CD4-positive, alpha-beta memory T cell (primary cell): ENCODE data around the gene VSIG8. TPM values are rescaled to one million over a fixed set of nuclear protein-coding genes. Genes with fewer than 3 reads are reported as not detected.
A peak's percentile ranks its signal among the peaks of the same experiment; 100 is the strongest.
"Not testable (repeated sequence)": the region's sequence is repeated elsewhere in the genome, so short reads cannot be mapped to it uniquely, and the experiment has no call there.

Experiments used
- CTCF ChIA-PET: fragments of 350-600 bp; sonication (Branson Sonifier 250); formaldehyde crosslinking; loops from one replicate; lab custom pipeline; 2021; ENCODE audit warnings: inconsistent platforms; ENCODE audit not compliant: partially characterized antibody; lab: Charles Lee
- POLR2A ChIA-PET: fragments of 350-600 bp; sonication (Branson Sonifier 250); formaldehyde crosslinking; loops from one replicate; lab custom pipeline; 2021; ENCODE audit not compliant: partially characterized antibody; lab: Charles Lee
- DNase-seq, 5 donors: peaks; one replicate each; pipeline versions ENCODE4 v3.0.0 to v3.0.0-alpha.2; 2020 to 2022; ENCODE audit warnings: mixed read lengths in 1 of 5
- H3K27ac ChIP-seq: one replicate; pipeline ENCODE4 v1.7.0; 2013; ENCODE audit warnings: low read depth, low read length
- H3K27me3 ChIP-seq: 2 replicates; pipeline ENCODE4 v1.7.0; 2013; ENCODE audit warnings: mild to moderate bottlenecking, low read length, moderate library complexity; ENCODE audit not compliant: insufficient read depth
- H3K36me3 ChIP-seq: 2 replicates; pipeline ENCODE4 v1.7.0; 2013; ENCODE audit warnings: mild to moderate bottlenecking, low read length, moderate library complexity; ENCODE audit not compliant: insufficient read depth
- H3K4me1 ChIP-seq: 2 replicates; pipeline ENCODE4 v1.7.0; 2013; ENCODE audit warnings: mild to moderate bottlenecking, low read length, moderate library complexity; ENCODE audit not compliant: insufficient read depth
- H3K4me3 ChIP-seq, 2 donors: one replicate each; pipeline ENCODE4 v1.7.0; 2013; ENCODE audit warnings: low read length in 2 of 2, mild to moderate bottlenecking in 1 of 2
- H3K9me3 ChIP-seq, 2 donors: one replicate each; pipeline ENCODE4 v1.7.0; 2013; ENCODE audit warnings: low read length in 2 of 2, control low read depth in 1 of 2; ENCODE audit not compliant: control insufficient read depth in 1 of 2
- H3K27ac Mint-ChIP-seq, 7 donors: one replicate each; pipeline ENCODE4 v1.8.0; 2020 to 2021; ENCODE audit warnings: mixed read lengths in 7 of 7, mild to moderate bottlenecking in 6 of 7, inconsistent platforms in 3 of 7, moderate library complexity in 3 of 7
- H3K27me3 Mint-ChIP-seq, 2 donors: one replicate each; pipeline ENCODE4 v1.8.0; 2020 to 2021; ENCODE audit warnings: mixed read lengths in 2 of 2
- H3K36me3 Mint-ChIP-seq, 2 donors: one replicate each; pipeline ENCODE4 v1.8.0; 2020 to 2021; ENCODE audit warnings: mixed read lengths in 2 of 2, inconsistent platforms in 1 of 2, mild to moderate bottlenecking in 1 of 2
- H3K4me1 Mint-ChIP-seq, 4 donors: one replicate each; pipeline ENCODE4 v1.8.0; 2020 to 2021; ENCODE audit warnings: mixed read lengths in 4 of 4, mild to moderate bottlenecking in 1 of 4
- H3K4me3 Mint-ChIP-seq, 8 donors: one replicate each; pipeline ENCODE4 v1.8.0; 2020 to 2021; ENCODE audit warnings: mixed read lengths in 8 of 8, mild to moderate bottlenecking in 7 of 8, moderate library complexity in 6 of 8, inconsistent platforms in 3 of 8
- H3K9me3 Mint-ChIP-seq, 8 donors: one replicate each; pipeline ENCODE4 v1.8.0; 2020 to 2021; ENCODE audit warnings: mixed read lengths in 8 of 8, mild to moderate bottlenecking in 5 of 8, inconsistent platforms in 3 of 8, moderate library complexity in 1 of 8
- intact Hi-C: fragments of 100-400 bp; cut with micrococcal nuclease; formaldehyde crosslinking; loops from one replicate; pipeline ENCODE4 v1.15.1; 2023
- polyA plus RNA-seq, 2 donors: library from polyadenylated mRNA; unstranded; fragments of 300-500 nt; fragmentation: Illumina TruSeq; gene quantifications; one replicate each; pipeline ENCODE4 v1.2.3, GENCODE V29; 2021
- total RNA-seq, 2 experiments: library from RNA; stranded (reverse); gene quantifications; one replicate each; pipeline ENCODE4 v1.2.3, GENCODE V29; 2021

VSIG8 gene
- total and polyA plus RNA-seq, 4 experiments from 2014 or later, result not detected

GRCh38 chr1:159900755-159901360, 38.4 kb upstream of the VSIG8 start:
- POLR2A ChIA-PET, result interaction anchor here (0.5 to 1.1 kb wide), 5 partner anchors 14 to 132 kb away, joined by 3 to 4 read pairs (median 3); partner anchors contain the start of gene TAGLN2
- H3K27me3 ChIP-seq, result no peaks in the 10 kb centered on the region
- no peak overlapping the region for H3K4me3 Mint-ChIP-seq

GRCh38 chr1:159900086-159900680, 37.7 kb upstream of the VSIG8 start, which contains the start of gene CFAP45:
TSS of gene CFAP45 (minus strand) at chr1:159900165. CDS start at chr1:159900098, 67 bp downstream.
- CTCF ChIA-PET, result interaction anchor here (0.8 to 1.3 kb wide), 5 partner anchors 8 to 107 kb away, joined by 4 to 6 read pairs (median 5); no protein-coding TSS in a partner anchor
- no peak within 1 kb of the TSS for H3K27ac ChIP-seq
- H3K4me1 ChIP-seq, result no peaks in the 10 kb centered on the region
- H3K9me3 ChIP-seq, result no peaks in the 10 kb centered on the region
- POLR2A ChIA-PET, result interaction anchor here (1.0 kb wide), 2 partner anchors 24 to 25 kb away, joined by 3 to 4 read pairs; partner anchors contain the start of gene TAGLN2
- no peak for DNase-seq
- H3K4me1 Mint-ChIP-seq, result peaks cover 0 to 6% (median under 1%) of the 10 kb centered on the region in 4 donors
- peak within 1 kb of the TSS in 1 of 8 donors; percentile 26 for H3K4me3 Mint-ChIP-seq
- no peak within 1 kb of the TSS for H3K4me3 ChIP-seq
- peaks cover 0 to 2% of the 10 kb centered on the region in 2 donors for H3K27me3 Mint-ChIP-seq
- intact Hi-C loops, result no loop called here
- peak within 1 kb of the TSS in 4 of 7 donors; percentile 15 to 59 (median 37) for H3K27ac Mint-ChIP-seq
- H3K9me3 Mint-ChIP-seq, result peaks cover 0 to 2% (median 0%) of the 10 kb centered on the region in 8 donors
- no peaks in the 10 kb centered on the region for H3K36me3 Mint-ChIP-seq
- no peaks in the 10 kb centered on the region for H3K36me3 ChIP-seq
- H3K27me3 ChIP-seq, result no peaks in the 10 kb centered on the region

More at GRCh38 chr1:159900755-159901360, 38.4 kb upstream of the VSIG8 start:
- CTCF ChIA-PET, result interaction anchor here (0.8 to 1.3 kb wide), 5 partner anchors 8 to 106 kb away, joined by 4 to 6 read pairs (median 5); no protein-coding TSS in a partner anchor
- Mint-ChIP-seq H3K4me1 (peaks cover 0 to 6% (median under 1%) of the 10 kb centered on the region in 4 donors), H3K36me3 (no peaks in the 10 kb centered on the region), H3K27me3 (peaks cover 0 to 2% of the 10 kb centered on the region in 2 donors), H3K9me3 (peaks cover 0 to 2% (median 0%) of the 10 kb centered on the region in 8 donors), H3K27ac (peak overlapping the region in 1 of 7 donors; percentile 59)
- intact Hi-C loops, result no loop called here
- H3K4me1 ChIP-seq, result no peaks in the 10 kb centered on the region
- no peak overlapping the region for H3K4me3 ChIP-seq
- H3K36me3 ChIP-seq, result no peaks in the 10 kb centered on the region
- no peak overlapping the region for H3K27ac ChIP-seq
- no peak for DNase-seq
- no peaks in the 10 kb centered on the region for H3K9me3 ChIP-seq

- H3K9me3 ChIP-seq, result not testable (repeated sequence)
- CTCF ChIA-PET, result interaction anchor here (0.7 kb wide), 1 partner anchor 186 kb away, joined by 4 read pairs; no protein-coding TSS in a partner anchor
- peak overlapping the region in 1 of 7 donors; percentile 15 for H3K27ac Mint-ChIP-seq
These were observed 37.2 kb upstream of the VSIG8 start for GRCh38 chr1:159899634-159900033.

GRCh38 chr1:159898527-159898926, 36.1 kb upstream of the VSIG8 start:
- Mint-ChIP-seq H3K4me1 (peaks cover 0 to 6% (median under 1%) of the 10 kb centered on the region in 4 donors), H3K27ac (peak overlapping the region in 2 of 7 donors; percentile 22 to 38), H3K9me3 (peaks cover 0 to 2% (median 0%) of the 10 kb centered on the region in 8 donors), H3K4me3 (no peak overlapping the region), H3K27me3 (peaks cover 0 to 2% of the 10 kb centered on the region in 2 donors), H3K36me3 (no peaks in the 10 kb centered on the region)
- ChIA-PET CTCF (no interaction called here), POLR2A (no interaction called here)
- H3K4me3 ChIP-seq, result no peak overlapping the region
- no peaks in the 10 kb centered on the region for H3K9me3 ChIP-seq
- intact Hi-C loops, result no loop called here
- H3K36me3 ChIP-seq, result no peaks in the 10 kb centered on the region
- no peak for DNase-seq
- no peaks in the 10 kb centered on the region for H3K4me1 ChIP-seq
- H3K27ac ChIP-seq, result no peak overlapping the region
- H3K27me3 ChIP-seq, result no peaks in the 10 kb centered on the region

More at GRCh38 chr1:159899634-159900033, 37.2 kb upstream of the VSIG8 start:
- intact Hi-C loops, H3K27me3 Mint-ChIP-seq, DNase-seq, H3K36me3 ChIP-seq, H3K27me3 ChIP-seq, POLR2A ChIA-PET, H3K27ac ChIP-seq, H3K36me3 Mint-ChIP-seq, H3K9me3 Mint-ChIP-seq, H3K4me3 ChIP-seq, H3K4me3 Mint-ChIP-seq, H3K4me1 ChIP-seq, H3K4me1 Mint-ChIP-seq: not testable (repeated sequence)

GRCh38 chr1:159897962-159898361, 35.5 kb upstream of the VSIG8 start:
- Mint-ChIP-seq H3K4me1 (peaks cover 0 to 6% (median under 1%) of the 10 kb centered on the region in 4 donors), H3K9me3 (no peaks in the 10 kb centered on the region), H3K36me3 (no peaks in the 10 kb centered on the region), H3K27me3 (peaks cover 0 to 2% of the 10 kb centered on the region in 2 donors), H3K27ac (peak overlapping the region in 1 of 7 donors; percentile 2), H3K4me3 (no peak overlapping the region)
- no peak for DNase-seq
- intact Hi-C loops, result no loop called here
- Histone ChIP-seq H3K27ac (no peak overlapping the region), H3K4me1 (no peaks in the 10 kb centered on the region), H3K9me3 (no peaks in the 10 kb centered on the region), H3K36me3 (no peaks in the 10 kb centered on the region), H3K27me3 (no peaks in the 10 kb centered on the region), H3K4me3 (no peak overlapping the region)
- CTCF ChIA-PET, result interaction anchor here (13.8 kb wide), 1 partner anchor 99 kb away, joined by 571 read pairs; the partner anchor contains the start of gene FCRL6
- POLR2A ChIA-PET, result no interaction called here

- peaks cover 4 to 9% (median 5%) of the 10 kb centered on the region in 4 donors for H3K4me1 Mint-ChIP-seq
- no peaks in the 10 kb centered on the region for H3K4me1 ChIP-seq
- H3K9me3 ChIP-seq, result no peaks in the 10 kb centered on the region
- peak overlapping the region in 1 of 7 donors; percentile 50 for H3K27ac Mint-ChIP-seq
- ChIA-PET CTCF (interaction anchor here (9.5 to 13.8 kb wide), 2 partner anchors 97 to 111 kb away, joined by 116 to 571 read pairs; partner anchors contain the start of genes DUSP23 and FCRL6), POLR2A (interaction anchor here (1.4 kb wide), 1 partner anchor 27 kb away, joined by 4 read pairs; no protein-coding TSS in a partner anchor)
- H3K4me3 Mint-ChIP-seq, result no peak overlapping the region
- no peak for DNase-seq
- H3K36me3 ChIP-seq, result no peaks in the 10 kb centered on the region
- H3K27me3 ChIP-seq, result no peaks in the 10 kb centered on the region
- H3K27ac ChIP-seq, result no peak overlapping the region
- H3K9me3 Mint-ChIP-seq, result no peaks in the 10 kb centered on the region
- H3K27me3 Mint-ChIP-seq, result peaks cover 0 to 2% of the 10 kb centered on the region in 2 donors
- intact Hi-C loops, result no loop called here
- H3K4me3 ChIP-seq, result no peak overlapping the region
- no peaks in the 10 kb centered on the region for H3K36me3 Mint-ChIP-seq
These were observed 34.1 kb upstream of the VSIG8 start for GRCh38 chr1:159896546-159896930.
